NCI-H1436 treated with DMSO at 0.1 percent for 48 hours (cell line): ENCODE data around the gene GGA1.
"Not testable (repeated sequence)": the region's sequence is repeated elsewhere in the genome, so short reads cannot be mapped to it uniquely, and the experiment has no call there.

Source experiments
- DNase-seq: peaks from one replicate; lab custom pipeline; 2025; lab: John Stamatoyannopoulos, UW

Gene GGA1

GRCh38 chr22:37571258-37571991 is 37.2 kb upstream of the GGA1 start:
- no peak for DNase-seq

GRCh38 chr22:37571992-37572373 is 36.7 kb upstream of the GGA1 start:
- DNase-seq: no peak

DNA sequence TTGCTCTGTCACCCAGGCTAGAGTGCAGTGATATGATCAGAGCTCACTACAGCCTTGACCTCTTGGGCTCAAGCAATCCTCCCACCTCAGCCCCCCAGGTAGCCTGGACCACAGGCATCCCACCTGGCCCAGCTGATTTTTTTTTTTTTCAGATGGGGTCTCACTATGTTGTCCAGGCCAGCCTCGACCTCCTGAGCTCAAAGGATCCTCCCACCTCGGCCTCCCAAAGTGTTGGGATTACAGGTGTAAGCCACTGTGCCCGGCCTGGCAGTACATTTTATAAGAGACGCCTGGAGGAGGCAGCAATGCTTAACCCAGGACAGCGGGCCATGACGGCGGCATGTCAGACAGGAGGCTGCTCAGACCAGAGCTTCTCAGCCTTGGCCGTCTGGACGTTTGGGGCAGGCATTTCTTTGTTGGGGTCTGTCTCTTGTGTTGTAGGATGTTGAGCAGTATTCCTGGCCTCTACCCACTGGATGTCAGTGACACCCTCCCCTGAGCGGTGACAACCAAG is 33.1 kb upstream of the GGA1 start:
- no peak for DNase-seq

- DNase-seq: no peak
These were observed 30.6 kb upstream of the GGA1 start for GRCh38 chr22:37578002-37578401.

DNA sequence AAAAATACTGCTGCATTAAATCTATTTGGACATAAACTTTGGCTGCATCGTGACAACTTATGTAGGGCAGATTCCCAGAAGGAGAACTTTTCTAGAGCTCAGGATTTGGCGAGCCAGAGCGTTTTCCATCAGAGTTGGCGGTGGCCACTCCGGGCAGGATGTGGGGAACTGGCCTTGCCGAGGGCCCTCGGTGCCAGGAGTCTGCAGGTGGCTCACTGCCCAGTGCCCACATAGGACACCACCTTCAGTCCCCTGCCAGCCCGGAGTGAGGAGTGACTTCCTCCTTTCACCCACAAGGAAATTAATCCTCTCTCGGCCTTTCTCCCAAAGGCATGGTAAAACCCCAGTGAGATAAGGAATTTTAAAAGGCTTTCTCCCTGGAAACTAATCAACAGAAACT is 27.1 kb upstream of the GGA1 start:
- DNase-seq: no peak

GRCh38 chr22:37582526-37582925 is 26.1 kb upstream of the GGA1 start:
- no peak for DNase-seq

DNA sequence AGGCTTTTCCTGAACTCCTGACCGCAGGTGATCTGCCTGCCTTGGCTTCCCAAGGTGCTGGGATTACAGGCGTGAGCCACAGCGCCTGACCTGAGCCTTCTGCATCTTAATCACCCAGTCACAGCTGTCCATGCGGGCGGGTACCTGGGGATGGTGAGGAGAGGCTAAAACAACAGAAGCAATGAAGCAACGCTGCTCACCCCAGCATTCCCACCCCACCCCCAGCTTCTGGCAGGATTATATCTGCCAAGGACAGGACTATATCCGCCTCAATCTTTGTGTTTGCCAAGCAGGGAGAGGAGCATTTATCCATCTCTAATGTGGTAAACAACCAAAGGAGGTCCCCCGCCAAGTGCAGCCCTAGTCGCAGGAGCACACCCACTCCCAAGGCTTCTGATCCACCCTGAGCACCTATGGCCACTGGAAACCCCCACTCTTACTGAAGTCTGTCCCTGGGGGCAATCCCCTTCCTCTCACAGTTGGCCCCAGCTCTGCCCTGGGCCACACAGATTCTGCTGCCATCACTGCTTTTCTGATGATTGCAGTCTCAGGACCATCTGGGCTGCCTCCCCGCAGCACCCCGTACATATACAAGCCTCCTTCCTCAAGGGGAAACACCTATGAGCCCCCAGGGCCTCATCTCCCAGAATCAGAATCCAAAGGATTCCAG is 20.0 kb upstream of the GGA1 start:
- no peak for DNase-seq

DNA sequence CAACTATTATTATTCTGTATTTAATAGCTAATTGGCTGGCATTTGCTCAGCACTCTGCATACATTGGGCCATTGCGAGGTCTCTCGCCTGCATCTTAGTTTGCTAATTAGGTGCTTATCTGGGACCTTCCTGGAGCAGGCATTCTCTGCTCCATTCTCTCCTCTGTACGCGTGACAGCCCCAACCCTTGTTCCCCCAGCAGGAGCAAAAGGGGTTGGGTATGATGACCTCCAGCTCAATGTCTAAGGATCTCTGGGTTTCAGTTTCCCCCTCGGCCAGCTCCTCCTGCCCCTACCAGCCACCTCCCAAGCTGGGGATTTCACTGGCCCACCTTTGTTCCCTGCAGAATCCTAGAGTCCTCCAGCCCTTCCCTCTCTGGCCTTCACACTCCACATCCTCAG is 19.0 kb upstream of the GGA1 start:
- DNase-seq: no peak

- DNase-seq: not testable (repeated sequence)
These were observed 17.6 kb upstream of the GGA1 start for GRCh38 chr22:37591081-37591480.

- no peak for DNase-seq
These were observed 16.7 kb upstream of the GGA1 start for GRCh38 chr22:37591823-37592404.

- no peak for DNase-seq
These were observed 14.4 kb upstream of the GGA1 start for GRCh38 chr22:37594237-37594636.

- DNase-seq: no peak
These were observed 9.5 kb upstream of the GGA1 start for GRCh38 chr22:37599153-37599552.

- no peak for DNase-seq
These were observed 7.5 kb upstream of the GGA1 start for GRCh38 chr22:37601203-37601539.

DNA sequence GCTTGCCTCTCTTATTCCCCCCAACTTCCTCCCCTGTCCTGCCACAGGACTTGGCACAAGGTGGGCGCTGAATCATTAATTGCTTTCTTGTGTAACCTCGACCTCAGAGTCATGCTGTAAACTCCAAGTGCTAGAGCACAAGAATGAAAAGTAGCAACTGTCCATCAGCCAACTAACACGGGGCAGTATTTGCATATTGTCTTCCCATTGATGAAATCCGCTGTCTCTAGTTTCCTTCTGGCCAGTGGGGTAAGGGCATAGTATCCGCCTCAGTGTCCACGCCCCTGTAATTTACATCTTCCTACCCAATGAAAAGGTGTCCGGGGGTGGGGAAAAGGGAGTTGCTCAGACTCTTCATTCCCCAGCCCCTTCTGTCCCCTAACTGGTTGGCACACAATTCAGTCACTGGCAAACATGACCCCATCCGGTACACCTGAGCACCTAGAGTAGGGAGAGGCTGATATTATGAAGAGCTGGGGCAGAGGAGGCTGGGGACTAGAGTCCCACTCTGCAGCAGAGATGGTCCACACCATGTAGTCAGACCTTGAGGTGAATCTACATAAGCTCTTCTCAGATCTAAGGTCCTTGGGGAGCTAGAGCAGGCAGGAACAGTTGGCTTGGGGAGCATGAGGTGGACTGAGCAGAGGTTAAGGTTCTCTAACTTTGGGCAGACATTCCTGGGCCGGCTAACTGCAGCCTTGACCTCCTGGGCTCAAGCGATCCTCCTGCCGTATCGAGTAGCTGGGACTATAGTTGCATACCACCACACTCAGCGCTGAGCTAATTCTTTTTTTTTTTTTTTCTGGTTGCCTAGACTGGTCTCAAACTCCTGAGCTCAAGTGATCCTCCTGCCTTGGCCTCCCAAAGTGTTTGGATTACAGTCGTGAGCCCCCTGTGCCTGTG is 6.8 kb upstream of the GGA1 start:
- DNase-seq: peak; percentile 74

DNA sequence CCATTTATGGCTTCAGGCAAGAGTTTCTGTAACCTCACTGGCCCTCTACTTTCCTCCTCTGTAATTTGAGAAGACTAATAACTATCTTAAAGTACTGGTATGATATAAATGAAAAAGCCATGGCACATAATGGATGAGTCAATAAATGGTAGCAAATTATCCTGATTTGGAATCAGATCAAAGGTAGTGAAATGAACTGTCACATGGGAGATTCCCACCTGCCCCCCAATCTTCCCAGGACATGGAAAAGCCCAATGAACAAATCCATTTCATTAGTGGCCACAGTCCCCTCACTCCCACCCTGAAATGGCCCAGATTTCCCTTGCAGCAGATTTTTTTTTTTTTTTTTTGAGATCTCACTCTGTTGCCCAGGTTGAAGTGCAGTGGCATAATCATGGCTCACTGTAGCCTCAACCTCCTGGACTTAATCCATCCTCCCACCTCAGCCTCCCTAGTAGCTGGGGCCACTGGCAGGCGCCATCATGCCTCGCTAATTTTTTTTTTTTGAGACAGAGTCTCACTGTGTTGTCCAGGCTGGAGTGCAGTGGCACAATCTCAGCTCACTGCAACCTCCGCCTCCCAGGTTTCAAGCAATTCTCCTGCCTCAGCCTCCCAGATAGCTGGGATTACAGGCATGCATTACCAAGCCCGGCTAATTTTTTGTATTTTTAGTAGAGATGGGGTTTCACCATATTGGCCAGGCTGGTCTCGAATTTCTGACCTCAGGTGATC is 5.9 kb upstream of the GGA1 start:
- DNase-seq: not testable (repeated sequence)

GRCh38 chr22:37604074-37604473 is 4.6 kb upstream of the GGA1 start:
- no peak for DNase-seq

DNA sequence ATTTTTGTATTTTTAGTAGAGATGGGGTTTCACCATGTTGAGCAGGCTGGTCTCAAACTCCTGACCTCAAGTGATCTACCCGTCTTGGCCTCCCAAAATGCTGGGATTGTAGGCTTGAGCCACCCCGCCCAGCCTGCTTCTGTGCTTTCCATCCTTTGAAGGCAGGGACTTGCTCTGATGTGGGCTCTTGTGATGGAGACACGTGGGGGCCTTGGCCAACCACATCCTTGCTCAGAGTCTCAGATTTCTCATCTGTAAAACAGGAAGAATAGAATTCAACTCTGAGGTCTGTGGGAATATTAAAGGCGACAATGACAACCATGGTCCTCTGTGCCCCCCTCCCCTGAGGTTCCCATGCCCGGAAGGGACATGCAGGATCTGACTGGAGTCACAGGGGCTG is 3.8 kb upstream of the GGA1 start:
- no peak for DNase-seq

DNA sequence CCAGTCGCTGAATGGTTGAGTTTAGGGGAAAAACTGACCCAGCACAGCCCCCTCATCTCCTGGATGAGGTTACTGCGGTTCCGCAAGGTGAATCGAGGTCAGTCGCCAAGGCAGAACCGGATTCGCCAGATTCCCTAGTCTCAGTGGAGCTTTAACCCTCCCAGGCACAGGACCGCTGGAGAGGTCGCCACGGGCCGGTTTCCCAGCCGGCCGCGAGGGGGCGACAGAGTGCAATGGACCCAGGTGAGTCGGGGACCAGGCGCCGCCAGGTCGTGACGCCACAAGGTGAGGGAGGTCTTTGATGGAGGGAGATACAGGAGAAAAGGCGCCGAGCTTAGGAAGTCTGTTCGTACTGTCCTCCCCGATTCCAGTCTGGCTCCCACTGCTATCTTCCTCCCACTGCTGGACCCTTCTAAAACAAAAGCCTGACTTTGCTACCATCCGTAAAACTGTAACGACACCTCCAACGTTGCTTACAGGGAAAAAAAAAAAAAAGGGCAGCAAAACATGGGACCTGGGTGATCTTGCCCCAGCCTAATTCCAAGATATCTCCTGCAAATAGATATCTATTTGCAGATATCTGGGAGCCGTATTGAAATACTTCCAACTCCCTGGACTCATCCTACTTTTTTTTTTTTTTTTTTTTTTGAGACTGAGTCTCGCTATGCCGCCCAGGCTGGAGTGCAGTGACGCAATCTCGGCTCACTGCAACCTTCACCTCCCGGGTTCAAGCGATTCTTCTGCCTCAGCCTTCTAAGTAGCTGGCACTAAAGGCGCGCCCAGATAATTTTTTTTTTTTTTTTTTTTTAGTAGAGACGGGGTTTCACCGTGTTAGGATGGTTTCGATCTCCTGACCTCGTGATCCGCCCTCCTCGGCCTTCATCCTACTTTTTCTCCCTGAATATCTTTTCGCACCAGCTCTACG is 1.4 kb upstream of the GGA1 start:
- DNase-seq: peak; percentile 32

DNA sequence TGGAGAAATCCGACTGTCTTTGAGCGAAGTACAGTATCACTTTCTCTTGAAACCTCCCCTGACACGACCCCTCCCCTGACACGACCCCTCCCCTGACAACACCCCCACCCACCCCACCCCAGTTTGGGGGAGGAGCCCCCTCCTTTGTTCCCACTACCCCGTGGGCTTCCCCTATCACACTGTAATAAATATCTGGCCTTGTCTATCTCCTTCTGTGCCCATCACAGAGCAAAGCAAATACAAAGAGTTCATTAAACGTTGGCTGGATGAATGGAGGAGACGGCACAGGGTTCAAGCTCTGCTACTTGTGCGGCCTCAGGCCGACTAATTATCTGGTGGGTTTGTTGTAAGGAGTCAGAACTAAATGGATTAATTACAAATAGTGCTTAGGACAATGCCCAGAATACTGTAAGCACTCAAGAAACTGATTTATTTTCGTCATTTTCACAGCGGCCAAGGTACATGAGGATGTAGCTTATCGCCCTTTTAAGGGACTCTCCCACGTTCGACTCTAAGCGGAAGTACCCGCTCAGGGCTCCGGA is 628 bp upstream of the GGA1 start:
- DNase-seq: no peak
